Mucosa of descending colon (tissue), 3 donors: ENCODE results near the gene CACNA1C. TPM values are rescaled to one million over a fixed set of nuclear protein-coding genes. Genes with fewer than 3 reads are reported as not detected.

Source experiments
- ATAC-seq: fragments of 200-7000 bp; cut with Tn5 transposase; one replicate; pipeline ENCODE4 v1.9.1; 2020; ENCODE audit warnings: mild to moderate bottlenecking, moderate library complexity
- DNase-seq, 3 donors: peaks; one replicate each; pipeline ENCODE4 v3.0.0-alpha.2; 2020
- H3K36me3 ChIP-seq: fragments of 200-600 bp; one replicate; pipeline ENCODE4 v1.8.0; 2021; ENCODE audit warnings: low read depth, mild to moderate bottlenecking
- H3K4me1 ChIP-seq: fragments of 200-600 bp; one replicate; pipeline ENCODE4 v1.8.0; 2021; ENCODE audit warnings: low read depth, mild to moderate bottlenecking
- H3K4me3 ChIP-seq: fragments of 200-600 bp; one replicate; pipeline ENCODE4 v1.8.0; 2021; ENCODE audit warnings: mild to moderate bottlenecking
- H3K9me3 ChIP-seq: fragments of 200-600 bp; one replicate; pipeline ENCODE4 v1.8.0; 2021; ENCODE audit warnings: mild to moderate bottlenecking
- CTCF ChIP-seq: fragments of 200-600 bp; IDR thresholded peaks from one replicate; pipeline ENCODE4 v1.8.0; 2022; ENCODE audit warnings: antibody characterized with exemption, mild to moderate bottlenecking
- intact Hi-C, 2 donors: fragments of 100-400 bp; cut with DNase I in 1 of 2; cut with micrococcal nuclease in 1 of 2; formaldehyde crosslinking; loops; one replicate each; pipeline versions ENCODE4 v1.11.0 to v1.11.1; 2022; cut with DNase I, micrococcal nuclease
- total RNA-seq, 3 donors: library from RNA; stranded (reverse); fragmentation: NEBNext Ultra II Directional in 2 of 3; extraction: Animal tissue kit (Norgen Biotek cat#: 25700) in 2 of 3; gene quantifications; one replicate each; pipeline versions ENCODE4 v1.2.1 to v1.2.4, GENCODE V29; 2021 to 2023
- donor health status: DM: no; HTN: no; CAD: no; lungs with moderate emphysema.
- donor health status: DM: no; HTN: no; CAD: no.
- donor health status: DM: no; HTN: yes; CAD: no.

The CACNA1C gene
- total RNA-seq, 3 donors from 2014 or later = 5.5 to 89.4 (median 9.2) TPM

GRCh38 chr12:2215709-2216560, 163.1 kb downstream of the CACNA1C start:
- DNase-seq (no peak), ATAC-seq (no peak)
- no peaks in the 10 kb centered on the region for H3K9me3 ChIP-seq
- no peak overlapping the region for H3K4me3 ChIP-seq
- no peaks in the 10 kb centered on the region for H3K4me1 ChIP-seq
- no peak for TF ChIP-seq CTCF
- no peaks in the 10 kb centered on the region for H3K36me3 ChIP-seq
- intact Hi-C loops = no loop called here

DNA sequence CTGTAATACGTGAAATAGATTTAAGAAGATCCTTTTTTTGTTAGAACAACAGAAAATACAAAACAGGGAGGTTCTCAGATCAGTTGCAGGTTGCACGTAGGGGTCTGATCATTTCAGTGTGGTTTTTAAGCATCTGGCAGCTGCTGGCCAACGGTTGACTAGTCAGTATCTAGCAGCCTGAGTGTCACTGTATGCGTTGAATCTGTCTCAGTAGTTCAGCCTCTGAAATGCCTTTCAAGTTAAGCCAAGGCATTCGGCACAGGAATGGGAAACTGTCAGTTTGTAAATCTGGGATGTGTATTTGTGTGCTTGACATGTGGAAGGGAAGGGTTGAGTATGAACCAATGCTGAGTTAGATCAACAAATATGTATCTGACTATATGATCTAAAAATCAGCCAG, 165.9 kb downstream of the CACNA1C start:
- TF ChIP-seq CTCF = no peak
- H3K4me3 ChIP-seq = no peak overlapping the region
- intact Hi-C loops = no loop called here
- no peaks in the 10 kb centered on the region for H3K36me3 ChIP-seq
- DNase-seq (no peak), ATAC-seq (no peak)
- no peaks in the 10 kb centered on the region for H3K4me1 ChIP-seq
- H3K9me3 ChIP-seq = no peaks in the 10 kb centered on the region

DNA sequence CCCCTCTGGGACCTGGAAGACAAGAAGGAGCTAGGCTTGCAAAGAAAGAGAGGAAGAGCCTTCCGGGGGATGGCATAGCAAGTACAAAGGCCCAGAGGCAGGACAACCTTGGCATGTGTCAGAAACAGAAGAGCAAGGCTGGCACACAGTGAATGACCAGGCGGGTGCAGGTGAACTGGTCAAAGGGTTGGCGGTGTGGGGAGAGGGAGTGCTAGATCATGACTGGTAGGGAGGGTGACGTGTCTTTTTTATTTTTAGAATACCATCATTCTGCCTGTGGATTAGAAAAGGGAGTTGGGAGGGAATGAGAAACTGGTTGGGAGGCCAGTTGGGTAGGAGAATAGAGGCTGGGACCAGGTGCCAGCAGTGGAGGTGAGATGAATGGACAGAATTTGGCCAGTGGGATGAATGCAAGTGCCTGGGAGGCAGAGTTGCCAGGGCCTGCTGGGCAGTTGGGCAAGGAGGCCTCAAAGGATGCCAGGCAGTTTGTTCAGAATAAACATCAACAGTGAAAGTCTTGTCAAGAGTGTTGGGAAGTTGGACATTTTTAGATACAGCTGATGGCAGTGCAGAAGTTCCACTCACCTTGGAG, 168.3 kb downstream of the CACNA1C start:
- Histone ChIP-seq H3K4me3 (no peak overlapping the region), H3K4me1 (no peaks in the 10 kb centered on the region), H3K9me3 (no peaks in the 10 kb centered on the region), H3K36me3 (no peaks in the 10 kb centered on the region)
- no peak for TF ChIP-seq CTCF
- intact Hi-C loops = no loop called here
- DNase-seq (no peak), ATAC-seq (no peak)

GRCh38 chr12:2222691-2223090, 169.9 kb downstream of the CACNA1C start:
- Histone ChIP-seq H3K4me1 (no peaks in the 10 kb centered on the region), H3K36me3 (no peaks in the 10 kb centered on the region), H3K4me3 (no peak overlapping the region), H3K9me3 (no peaks in the 10 kb centered on the region)
- DNase-seq (no peak), ATAC-seq (no peak)
- intact Hi-C loops = no loop called here
- no peak for TF ChIP-seq CTCF

- no peak for DNase-seq
- intact Hi-C loops = no loop called here
- H3K4me3 ChIP-seq = no peak overlapping the region
- H3K36me3 ChIP-seq = no peaks in the 10 kb centered on the region
- no peak for ATAC-seq
- H3K9me3 ChIP-seq = no peaks in the 10 kb centered on the region
- no peaks in the 10 kb centered on the region for H3K4me1 ChIP-seq
- no peak for TF ChIP-seq CTCF
Measured at GRCh38 chr12:2224961-2225360, 172.2 kb downstream of the CACNA1C start.
